Fibroblast of lung (primary cell): ENCODE results near the gene C1orf185. TPM values are rescaled to one million over a fixed set of nuclear protein-coding genes. Genes with fewer than 3 reads are reported as not detected.

Source experiments
- DNase-seq, 2 donors: peaks; one replicate each; pipeline versions ENCODE4 v3.0.0 to v3.0.0-alpha.2; 2010; ENCODE audit warnings: low read depth in 2 of 2
- H2AFZ ChIP-seq: 2 replicates; pipeline ENCODE4 v1.5.1; 2012; ENCODE audit warnings: low read length, control low read depth, inconsistent platforms
- H3K27ac ChIP-seq: 2 replicates; pipeline ENCODE4 v1.5.1; 2011; ENCODE audit warnings: low read length, control low read depth; ENCODE audit not compliant: insufficient read depth
- H3K27me3 ChIP-seq: 2 replicates; pipeline ENCODE4 v1.5.1; 2011; ENCODE audit warnings: mild to moderate bottlenecking, low read length; ENCODE audit not compliant: control insufficient read depth, insufficient read depth
- H3K36me3 ChIP-seq: 2 replicates; pipeline ENCODE4 v1.5.1; 2011; ENCODE audit warnings: low read length; ENCODE audit not compliant: control insufficient read depth, insufficient read depth
- H3K4me1 ChIP-seq: 2 replicates; pipeline ENCODE4 v1.5.1; 2011; ENCODE audit warnings: low read length; ENCODE audit not compliant: control insufficient read depth, insufficient read depth; ENCODE audit errors: extremely low read depth
- H3K4me2 ChIP-seq: 2 replicates; pipeline ENCODE4 v1.5.1; 2011; ENCODE audit warnings: low read length, control low read depth; ENCODE audit not compliant: insufficient read depth; ENCODE audit errors: extremely low read depth
- H3K4me3 ChIP-seq, 4 experiments: fragments of 200-600 bp in 1 of 4; sonication (generic) in 1 of 4; replicated peaks in 1 of 4; 2 replicates each; pipeline ENCODE4 v1.5.1; 2011 to 2016; ENCODE audit warnings: low read length in 4 of 4, low read depth in 3 of 4, mild to moderate bottlenecking in 3 of 4, control low read depth in 2 of 4, inconsistent platforms in 1 of 4, mixed read lengths in 1 of 4; ENCODE audit not compliant: insufficient read depth in 1 of 4; ENCODE audit errors: control extremely low read depth in 1 of 4
- H3K79me2 ChIP-seq: 2 replicates; pipeline ENCODE4 v1.5.1; 2012; ENCODE audit warnings: mild to moderate bottlenecking, low read length, inconsistent platforms; ENCODE audit not compliant: control insufficient read depth, insufficient read depth
- H3K9ac ChIP-seq: 2 replicates; pipeline ENCODE4 v1.5.1; 2011; ENCODE audit warnings: mild to moderate bottlenecking, low read length, control low read depth; ENCODE audit not compliant: insufficient read depth
- H3K9me3 ChIP-seq: 2 replicates; pipeline ENCODE4 v1.5.1; 2012; ENCODE audit warnings: low read depth, low read length; ENCODE audit not compliant: control insufficient read depth, insufficient read depth
- H4K20me1 ChIP-seq: 2 replicates; pipeline ENCODE4 v1.5.1; 2011; ENCODE audit warnings: low read length; ENCODE audit not compliant: control insufficient read depth, insufficient read depth; ENCODE audit errors: extremely low read depth
- EZH2 ChIP-seq: IDR thresholded peaks from 2 replicates; pipeline ENCODE4 v1.5.1; 2012; ENCODE audit warnings: low read length, control low read depth, mild to moderate bottlenecking; ENCODE audit errors: missing control alignments
- polyA plus RNA-seq, 2 donors: library from polyadenylated mRNA; depleted of rRNA in 1 of 2; stranded (reverse) in 1 of 2; unstranded in 1 of 2; fragments of >200 nt; gene quantifications; 2 replicates each; pipeline ENCODE4 v1.2.1, GENCODE V29; 2011 to 2012; ENCODE audit warnings: missing spikeins in 1 of 2
- total RNA-seq: library from RNA; depleted of rRNA; stranded (reverse); fragments of >200 nt; gene quantifications from 2 replicates; pipeline ENCODE4 v1.2.1, GENCODE V29; 2014
- TF ChIP-seq, protein P1 (sequence below), 2 donors: IDR thresholded peaks in 1 of 2; conservative IDR thresholded peaks in 1 of 2; 1 replicate in 1 of 2; 2 replicates in 1 of 2; pipeline ENCODE4 v1.5.1; 2011 to 2012; ENCODE audit warnings: low read length in 2 of 2, control low read depth in 1 of 2, inconsistent platforms in 1 of 2, low read depth in 1 of 2, mild to moderate bottlenecking in 1 of 2

The C1orf185 gene
- total and polyA plus RNA-seq, 2 donors (not counting 1 experiment from before 2014, with no cell fraction given) = not detected

DNA sequence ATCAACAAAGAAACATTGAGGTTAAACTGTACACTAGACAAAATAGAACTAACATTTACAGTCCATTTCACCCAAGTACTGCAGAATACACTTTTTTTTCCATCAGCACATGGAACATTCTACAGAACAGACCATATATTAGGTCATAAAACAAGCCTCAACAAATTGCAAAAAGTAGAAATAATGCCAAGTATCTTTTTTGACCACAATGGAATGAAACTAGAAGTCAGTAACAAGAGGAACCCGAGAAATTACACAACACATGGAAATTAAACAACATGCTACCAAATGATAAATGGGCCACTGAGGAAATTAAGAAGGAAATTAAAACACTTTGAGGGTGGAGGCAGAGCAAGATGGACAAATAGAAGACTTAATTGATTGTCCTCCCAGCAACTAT is 8.4 kb upstream of the C1orf185 start:
- peak; percentile 50 to 58 for DNase-seq
- H3K36me3 ChIP-seq = no peaks in the 10 kb centered on the region
- H3K4me1 ChIP-seq = no peaks in the 10 kb centered on the region
- no peaks in the 10 kb centered on the region for H3K9me3 ChIP-seq
- no peak overlapping the region for H2AFZ ChIP-seq
- H3K27ac ChIP-seq = no peak overlapping the region
- no peaks in the 10 kb centered on the region for H4K20me1 ChIP-seq
- H3K27me3 ChIP-seq = peaks cover 12% of the 10 kb centered on the region
- H3K9ac ChIP-seq = no peak overlapping the region
- TF ChIP-seq, protein P1, sequence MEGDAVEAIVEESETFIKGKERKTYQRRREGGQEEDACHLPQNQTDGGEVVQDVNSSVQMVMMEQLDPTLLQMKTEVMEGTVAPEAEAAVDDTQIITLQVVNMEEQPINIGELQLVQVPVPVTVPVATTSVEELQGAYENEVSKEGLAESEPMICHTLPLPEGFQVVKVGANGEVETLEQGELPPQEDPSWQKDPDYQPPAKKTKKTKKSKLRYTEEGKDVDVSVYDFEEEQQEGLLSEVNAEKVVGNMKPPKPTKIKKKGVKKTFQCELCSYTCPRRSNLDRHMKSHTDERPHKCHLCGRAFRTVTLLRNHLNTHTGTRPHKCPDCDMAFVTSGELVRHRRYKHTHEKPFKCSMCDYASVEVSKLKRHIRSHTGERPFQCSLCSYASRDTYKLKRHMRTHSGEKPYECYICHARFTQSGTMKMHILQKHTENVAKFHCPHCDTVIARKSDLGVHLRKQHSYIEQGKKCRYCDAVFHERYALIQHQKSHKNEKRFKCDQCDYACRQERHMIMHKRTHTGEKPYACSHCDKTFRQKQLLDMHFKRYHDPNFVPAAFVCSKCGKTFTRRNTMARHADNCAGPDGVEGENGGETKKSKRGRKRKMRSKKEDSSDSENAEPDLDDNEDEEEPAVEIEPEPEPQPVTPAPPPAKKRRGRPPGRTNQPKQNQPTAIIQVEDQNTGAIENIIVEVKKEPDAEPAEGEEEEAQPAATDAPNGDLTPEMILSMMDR (conservative IDR thresholded peaks at IDR 0.05 in 1 of 2, IDR thresholded peaks at IDR 0.05 in 1 of 2; ENCODE audit: low read depth in 1 of 2, low read length in 2 of 2) = no peak
- no peak for TF ChIP-seq EZH2
- no peak overlapping the region for H3K4me2 ChIP-seq
- H3K79me2 ChIP-seq = no peaks in the 10 kb centered on the region
- no peak overlapping the region for H3K4me3 ChIP-seq

DNA sequence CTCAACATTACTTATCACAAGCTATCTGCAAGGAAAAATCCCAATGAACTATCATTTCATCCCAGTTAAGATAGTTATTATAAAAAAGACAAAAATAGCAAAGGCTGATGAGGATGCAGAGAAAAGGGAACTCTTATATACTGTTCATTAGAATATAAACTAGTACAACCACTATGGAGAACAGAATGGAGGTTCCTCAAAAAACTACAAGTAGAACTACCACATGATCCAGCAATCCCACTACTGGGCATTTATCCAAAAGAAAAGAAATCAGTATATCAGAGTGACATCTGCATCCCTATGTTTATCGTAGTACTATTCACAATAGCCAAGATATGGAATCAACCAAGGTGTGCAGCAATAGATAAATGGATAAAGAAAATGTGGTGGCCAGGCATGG is 4.9 kb upstream of the C1orf185 start:
- TF ChIP-seq, protein P1 (conservative IDR thresholded peaks at IDR 0.05 in 1 of 2, IDR thresholded peaks at IDR 0.05 in 1 of 2; ENCODE audit: low read depth in 1 of 2, low read length in 2 of 2) = no peak
- no peak for TF ChIP-seq EZH2
- H3K4me1 ChIP-seq = no peaks in the 10 kb centered on the region
- H3K27ac ChIP-seq = no peak overlapping the region
- no peaks in the 10 kb centered on the region for H3K9me3 ChIP-seq
- H3K79me2 ChIP-seq = no peaks in the 10 kb centered on the region
- H3K9ac ChIP-seq = no peak overlapping the region
- no peak overlapping the region for H2AFZ ChIP-seq
- H3K4me3 ChIP-seq = no peak overlapping the region
- peaks cover 8% of the 10 kb centered on the region for H3K27me3 ChIP-seq
- H3K36me3 ChIP-seq = no peaks in the 10 kb centered on the region
- no peak overlapping the region for H3K4me2 ChIP-seq
- DNase-seq = no peak
- H4K20me1 ChIP-seq = no peaks in the 10 kb centered on the region

DNA sequence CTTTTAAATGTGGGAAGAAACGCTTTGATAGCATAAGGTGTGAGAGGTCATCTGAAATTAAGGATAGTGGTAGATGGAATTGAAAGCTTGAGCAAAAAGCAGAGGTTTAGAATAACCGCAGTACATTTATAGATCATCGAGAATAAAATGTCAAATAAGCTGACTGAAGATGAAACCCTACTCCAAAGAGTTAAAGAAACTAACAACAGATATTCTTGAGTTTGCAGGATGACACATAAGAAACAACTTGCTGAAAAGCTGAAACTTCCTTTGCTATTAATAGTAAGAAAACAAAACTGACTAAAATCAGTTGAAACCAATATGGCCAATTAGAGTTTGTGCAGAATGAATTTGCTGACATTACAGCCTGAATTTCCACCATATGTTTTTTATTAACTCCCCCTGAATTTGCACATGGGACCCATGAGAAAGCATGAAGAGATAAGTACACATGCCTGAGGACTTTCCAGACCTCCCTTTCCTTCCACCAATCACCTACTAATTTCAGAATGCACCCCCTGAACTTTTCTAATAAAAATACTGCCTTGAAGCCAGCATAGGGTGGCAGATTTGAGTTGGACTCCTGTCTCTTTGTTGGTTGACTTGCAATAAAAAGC is 1.7 kb upstream of the C1orf185 start:
- H3K27me3 ChIP-seq = no peaks in the 10 kb centered on the region
- TF ChIP-seq EZH2 = no peak
- TF ChIP-seq, protein P1 (conservative IDR thresholded peaks at IDR 0.05 in 1 of 2, IDR thresholded peaks at IDR 0.05 in 1 of 2; ENCODE audit: low read depth in 1 of 2, low read length in 2 of 2) = no peak
- no peak overlapping the region for H2AFZ ChIP-seq
- no peak overlapping the region for H3K9ac ChIP-seq
- H3K27ac ChIP-seq = no peak overlapping the region
- no peaks in the 10 kb centered on the region for H3K36me3 ChIP-seq
- no peaks in the 10 kb centered on the region for H4K20me1 ChIP-seq
- H3K9me3 ChIP-seq = no peaks in the 10 kb centered on the region
- no peaks in the 10 kb centered on the region for H3K79me2 ChIP-seq
- H3K4me2 ChIP-seq = no peak overlapping the region
- no peak overlapping the region for H3K4me3 ChIP-seq
- no peak for DNase-seq
- no peaks in the 10 kb centered on the region for H3K4me1 ChIP-seq
